ENCODE measurements around the gene FAM72A.
"Not testable (repeated sequence)": the region's sequence is repeated elsewhere in the genome, so short reads cannot be mapped to it uniquely, and the experiment has no call there.

FAM72A gene

GRCh38 chr1:206167350-206168029 is 35.1 kb downstream of the FAM72A start:
- DNase-seq = not testable (repeated sequence)

DNA sequence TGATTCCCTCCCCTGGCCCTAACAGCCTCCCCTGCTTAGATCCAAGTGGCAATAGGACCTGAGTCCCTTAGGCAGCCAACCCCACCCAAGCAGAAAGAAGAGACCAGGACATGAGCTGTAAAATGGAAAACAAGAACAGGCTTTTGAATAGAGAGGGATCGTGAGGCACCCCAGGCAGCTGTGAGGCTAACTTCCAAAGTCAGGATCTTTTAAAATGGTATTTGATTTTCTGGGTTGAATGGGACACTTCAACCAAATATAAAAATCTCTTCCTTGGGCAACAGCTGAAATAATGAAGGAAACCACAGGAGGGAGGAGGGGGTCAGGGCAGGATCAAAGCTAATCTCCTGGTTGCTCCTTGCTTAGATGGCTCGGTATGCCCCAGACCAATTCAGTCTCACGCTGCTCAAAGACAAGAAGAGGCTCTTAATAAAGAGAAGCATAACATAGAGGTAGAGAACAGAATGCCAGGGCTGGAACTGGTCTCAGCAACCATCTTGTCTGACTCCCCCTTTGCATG is 56.8 kb downstream of the FAM72A start:
- DNase-seq = no peak

GRCh38 chr1:206144605-206145004 is 58.0 kb downstream of the FAM72A start:
- DNase-seq = no peak

- peak; percentile 50 for DNase-seq
Observed at GRCh38 chr1:206143537-206144172, 59.0 kb downstream of the FAM72A start.

- no peak for DNase-seq
Observed at GRCh38 chr1:206142770-206143169, 59.9 kb downstream of the FAM72A start.

- DNase-seq = no peak
Observed at GRCh38 chr1:206142011-206142410, 60.6 kb downstream of the FAM72A start.

GRCh38 chr1:206136241-206136640 is 66.4 kb downstream of the FAM72A start:
- DNase-seq = peak; percentile 9
